Measurements from ENCODE around the gene KRTAP10-8. TPM values are rescaled to one million over a fixed set of nuclear protein-coding genes. Genes with fewer than 3 reads are reported as not detected.

KRTAP10-8 gene
- total and polyA plus RNA-seq, 2 of the 4 experiments (the other 2 are of a cell fraction), result not detected

GRCh38 chr21:44653123-44653522 lies 41.2 kb downstream of the KRTAP10-8 start:
- in situ Hi-C loops (cut with MboI; ENCODE audit: low sequenced_read_pairs) (no loop called here), dilution Hi-C loops (cut with HindIII; ENCODE audit: low sequenced_read_pairs, unreplicated experiment) (no loop called here), intact Hi-C loops (cut with micrococcal nuclease) (loop anchor here (10.0 kb wide), 1 partner anchor 62 kb away; the partner anchor contains the start of gene TSPEAR)
- no peak overlapping the region for H3K4ac ChIP-seq (ENCODE audit: low read depth, low read length)
- no peak for DNase-seq
- no peak for ATAC-seq (ENCODE audit: low read depth)
- TF ChIP-seq, protein P1, sequence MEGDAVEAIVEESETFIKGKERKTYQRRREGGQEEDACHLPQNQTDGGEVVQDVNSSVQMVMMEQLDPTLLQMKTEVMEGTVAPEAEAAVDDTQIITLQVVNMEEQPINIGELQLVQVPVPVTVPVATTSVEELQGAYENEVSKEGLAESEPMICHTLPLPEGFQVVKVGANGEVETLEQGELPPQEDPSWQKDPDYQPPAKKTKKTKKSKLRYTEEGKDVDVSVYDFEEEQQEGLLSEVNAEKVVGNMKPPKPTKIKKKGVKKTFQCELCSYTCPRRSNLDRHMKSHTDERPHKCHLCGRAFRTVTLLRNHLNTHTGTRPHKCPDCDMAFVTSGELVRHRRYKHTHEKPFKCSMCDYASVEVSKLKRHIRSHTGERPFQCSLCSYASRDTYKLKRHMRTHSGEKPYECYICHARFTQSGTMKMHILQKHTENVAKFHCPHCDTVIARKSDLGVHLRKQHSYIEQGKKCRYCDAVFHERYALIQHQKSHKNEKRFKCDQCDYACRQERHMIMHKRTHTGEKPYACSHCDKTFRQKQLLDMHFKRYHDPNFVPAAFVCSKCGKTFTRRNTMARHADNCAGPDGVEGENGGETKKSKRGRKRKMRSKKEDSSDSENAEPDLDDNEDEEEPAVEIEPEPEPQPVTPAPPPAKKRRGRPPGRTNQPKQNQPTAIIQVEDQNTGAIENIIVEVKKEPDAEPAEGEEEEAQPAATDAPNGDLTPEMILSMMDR (conservative IDR thresholded peaks at IDR 0.05; ENCODE audit: low read depth, low read length), result no peak
- no peak for TF ChIP-seq USF2 (IDR thresholded peaks at IDR 0.05; ENCODE audit: low read depth, low read length)
- no peak for TF ChIP-seq RAD21 (IDR thresholded peaks at IDR 0.05; ENCODE audit: low read length)
- no peak for TF ChIP-seq MAFK (IDR thresholded peaks at IDR 0.05; ENCODE audit: low read depth, low read length)
- no peak for TF ChIP-seq SMC3 (IDR thresholded peaks at IDR 0.05; ENCODE audit: low read depth, low read length)
- no peak overlapping the region for H2BK15ac ChIP-seq (ENCODE audit: low read depth, low read length)
- no peak overlapping the region for H2AK9ac ChIP-seq (replicated peaks; ENCODE audit: low read depth, low read length, poor library complexity)
- ChIA-PET POLR2A (ENCODE audit: unreplicated experiment) (no interaction called here), CTCF (no interaction called here)
- no peak overlapping the region for H3K56ac ChIP-seq (ENCODE audit: extremely low read depth, insufficient read depth, low read length)
- H2AK5ac ChIP-seq (ENCODE audit: low read depth, low read length), result no peak overlapping the region
- no peaks in the 10 kb centered on the region for H3K9me1 ChIP-seq (ENCODE audit: insufficient read depth, low read length)
- no peaks in the 10 kb centered on the region for H4K20me1 ChIP-seq (ENCODE audit: insufficient read depth, low read length)
- H3K18ac ChIP-seq (ENCODE audit: low read depth, low read length), result no peak overlapping the region
- H3K27ac ChIP-seq (ENCODE audit: insufficient read depth, low read length), result no peak overlapping the region
- no TSS peak for BruUV-seq (replicated peaks)
- no peak overlapping the region for H4K91ac ChIP-seq (ENCODE audit: insufficient read depth, low read depth, low read length)
- no peaks in the 10 kb centered on the region; the same call in 1 of the 2 replicates for H3K27me3 ChIP-seq (ENCODE audit: control insufficient read depth, insufficient read depth, low read length)
- H4K8ac ChIP-seq (ENCODE audit: low read depth in 2 of 2, low read length in 2 of 2), result no peak overlapping the region
- no peak overlapping the region for H3K23ac ChIP-seq (ENCODE audit: low read depth, low read length)
- no peak overlapping the region for H2BK120ac ChIP-seq (ENCODE audit: low read depth, low read length)
- no peak overlapping the region for H3K4me3 ChIP-seq (ENCODE audit: insufficient read depth, low read depth, low read length)
- H3K4me1 ChIP-seq (ENCODE audit: control insufficient read depth, insufficient read depth, low read length), result no peaks in the 10 kb centered on the region
- H4K5ac ChIP-seq (ENCODE audit: low read depth, low read length), result no peak overlapping the region
- H3K4me2 ChIP-seq (ENCODE audit: low read depth, low read length), result no peak overlapping the region
- 15% methylated on average over 4 of the region's 14 CpGs; no CpG with 5 or more reads in 1 of the 2 experiments for WGBS, 2 experiments (ENCODE audit: extremely low coverage in 2 of 2, insufficient read length in 1 of 2)
- H3K9me3 ChIP-seq (ENCODE audit: control insufficient read depth, insufficient read depth, low read length), result peaks cover 5% of the 10 kb centered on the region
- no peak overlapping the region for H2AFZ ChIP-seq (replicated peaks; ENCODE audit: low read length, poor library complexity)
- no peak overlapping the region for H3K9ac ChIP-seq (ENCODE audit: low read depth, low read length)
- H3K14ac ChIP-seq (replicated peaks; ENCODE audit: low read depth, low read length), result no peak overlapping the region
- H2BK20ac ChIP-seq (ENCODE audit: low read depth, low read length), result no peak overlapping the region
- no peaks in the 10 kb centered on the region for H3K79me1 ChIP-seq (ENCODE audit: low read depth in 1 of 2, low read length in 2 of 2)
- no peaks in the 10 kb centered on the region for H3K36me3 ChIP-seq (ENCODE audit: control insufficient read depth, insufficient read depth, low read length)
- H2BK5ac ChIP-seq (ENCODE audit: low read depth, low read length, poor library complexity, severe bottlenecking), result no peak overlapping the region

Data from IMR-90 (cell line).